ENCODE data around the gene HES4.

GRCh38 chr1:1020415-1021009 lies 20.6 kb upstream of the HES4 start:
- no peak for TF ChIP-seq REST (IDR thresholded peaks at IDR 0.05; ENCODE audit: low read depth)
- no peak for TF ChIP-seq USF1 (IDR thresholded peaks at IDR 0.05)
- TF ChIP-seq FOXM1 (IDR thresholded peaks at IDR 0.05; ENCODE audit: borderline replicate concordance, low read depth), result no peak
- peak; percentile 23; the same call in 1 of the 2 replicates for TF ChIP-seq EGR1 (IDR thresholded peaks at IDR 0.05)
- no peak for TF ChIP-seq EP300 (IDR thresholded peaks at IDR 0.05; ENCODE audit: borderline replicate concordance)
- no peak for TF ChIP-seq CREB1 (IDR thresholded peaks at IDR 0.05; ENCODE audit: low read depth)
- TF ChIP-seq TEAD4 (IDR thresholded peaks at IDR 0.05), result no peak
